Transverse colon (tissue), 3 donors: ENCODE results near the gene NDUFB6.

ENCODE experiments used
- CTCF ChIP-seq, 5 experiments: fragments of 200-600 bp in 3 of 5; fragments of 450-650 bp in 2 of 5; sonication (generic) in 3 of 5; IDR thresholded peaks; 1 replicate in 2 of 5; 2 replicates in 3 of 5; pipeline ENCODE4 v1.5.1; 2016 to 2017; ENCODE audit warnings: antibody characterized with exemption in 5 of 5, inconsistent platforms in 3 of 5, mild to moderate bottlenecking in 2 of 5, moderate library complexity in 1 of 5
- EP300 ChIP-seq: sonication (generic); formaldehyde crosslinking; IDR thresholded peaks from one replicate; pipeline ENCODE4 v1.6.1; 2017; ENCODE audit warnings: antibody characterized with exemption, low read depth

GRCh38 chr9:32578976-32579375 lies 6.0 kb upstream of the NDUFB6 start:
- TF ChIP-seq EP300 = no peak
- no peak for TF ChIP-seq CTCF (IDR thresholded peaks at IDR 0.05)
